Heart right ventricle (tissue), 16 donors: ENCODE data around the gene SH3D21. TPM values are rescaled to one million over a fixed set of nuclear protein-coding genes. Genes with fewer than 3 reads are reported as not detected.
A peak's percentile ranks its signal among the peaks of the same experiment; 100 is the strongest.

Experiments used
- ATAC-seq, 8 donors: fragments of 200-7000 bp; cut with Tn5 transposase; one replicate each; pipeline ENCODE4 v1.9.1; 2020; ENCODE audit warnings: mild to moderate bottlenecking in 8 of 8, moderate library complexity in 8 of 8, moderate number of reproducible peaks in 1 of 8
- DNase-seq, 2 donors: peaks; one replicate each; pipeline ENCODE4 v3.0.0-alpha.2; 2020
- H3K27ac ChIP-seq, 10 donors: fragments of 200-600 bp; sonication (generic) in 2 of 10; one replicate each; pipeline versions ENCODE4 v1.5.0 to v1.8.0; 2020 to 2022; ENCODE audit warnings: mild to moderate bottlenecking in 3 of 10
- H3K27me3 ChIP-seq, 7 donors: fragments of 200-600 bp; one replicate each; pipeline ENCODE4 v1.8.0; 2021 to 2022; ENCODE audit warnings: mild to moderate bottlenecking in 2 of 7
- H3K36me3 ChIP-seq, 9 donors: fragments of 200-600 bp; sonication (generic) in 1 of 9; one replicate each; pipeline versions ENCODE4 v1.5.0 to v1.8.0; 2020 to 2022; ENCODE audit warnings: mild to moderate bottlenecking in 2 of 9
- H3K4me1 ChIP-seq, 9 donors: fragments of 200-600 bp; sonication (generic) in 1 of 9; one replicate each; pipeline versions ENCODE4 v1.5.0 to v1.8.0; 2020 to 2022; ENCODE audit warnings: mild to moderate bottlenecking in 4 of 9
- H3K4me3 ChIP-seq, 10 donors: fragments of 200-600 bp; sonication (generic) in 2 of 10; one replicate each; pipeline versions ENCODE4 v1.5.0 to v1.8.0; 2020 to 2022; ENCODE audit warnings: mild to moderate bottlenecking in 7 of 10, moderate library complexity in 2 of 10
- H3K9me3 ChIP-seq, 11 donors: fragments of 200-600 bp in 10 of 11; sonication (generic) in 2 of 11; one replicate each; pipeline versions ENCODE4 v1.5.0 to v1.8.0; 2013 to 2022; ENCODE audit warnings: mild to moderate bottlenecking in 2 of 11, control low read depth in 1 of 11, moderate library complexity in 1 of 11
- CTCF ChIP-seq, 9 donors: fragments of 200-600 bp; sonication (generic) in 2 of 9; IDR thresholded peaks; one replicate each; pipeline versions ENCODE4 v1.5.0 to v1.8.0; 2021 to 2022; ENCODE audit warnings: antibody characterized with exemption in 9 of 9, mild to moderate bottlenecking in 5 of 9, moderate library complexity in 1 of 9
- WGBS, 2 donors: extraction: QIAGEN DNeasy Blood & Tissue Kit; methylation state at CpG; one replicate each; pipeline ENCODE4 v1.1.7; 2013; ENCODE audit warnings: inconsistent platforms in 1 of 2; 5-methylcytosine and 5-hydroxymethylcytosine counted together
- intact Hi-C, 10 donors: fragments of 100-400 bp; cut with DNase I; formaldehyde crosslinking; loops; one replicate each; pipeline versions ENCODE4 v1.11.1 to v1.14.2; 2022
- polyA plus RNA-seq, 2 donors: library from polyadenylated mRNA; stranded (reverse); fragments of 200-250 nt; gene quantifications; one replicate each; pipeline ENCODE4 v1.2.3, GENCODE V29; 2013
- total RNA-seq, 10 donors: library from RNA; stranded (reverse); fragmentation: NEBNext Ultra II Directional in 3 of 10; extraction: Animal tissue kit (Norgen Biotek cat#: 25700) in 3 of 10; gene quantifications; one replicate each; pipeline versions ENCODE4 v1.2.1 to v1.2.4, GENCODE V29; 2021 to 2023
- donor health status: Arrhythmogenic right ventricular cardiomyopathy.
- donor health status: ischemic (EF 13 %, LVEDD 7.1; RV severe dilation, severe dysfunction).
- donor health status: healthy with polysubstance abuse.
- donor health status: DM: no; HTN: yes; CAD: no.
- donor health status: DM: no; HTN: no; CAD: no.
- donor health status: ischemic (EF 25% LVEDD 6.9; RV normal size, moderate dysfunction).
- donor health status: ischemic (EF 25% LVEDD 5.7; RV mildly dilated, moderate dysfunction).
- donor health status: healthy.
- donor health status: DM: yes; HTN: yes; CAD: no.
- donor health status: Ischemic cardiomyopathy.
- donor health status: ischemic (EF 35%, LVEDD 5.7; RV mildly dilated, moderate dysfunction).
- donor health status: nonischemic (EF 11% LVEDD 7.7; RV severe dilation, severe dysfunction).
- donor health status: DM: yes; HTN: yes; CAD: no.
- donor health status: PGD.
- donor health status: ischemic (EF 29% LVEDD 5.4; RV normal size, mild dysfunction).
- donor health status: nonischemic (EF 23%, LVEDD 6.1; RV moderate dilation, normal function).

Gene SH3D21
- total and polyA plus RNA-seq, 12 donors, result 0.58 to 4.8 (median 1.7) TPM

DNA sequence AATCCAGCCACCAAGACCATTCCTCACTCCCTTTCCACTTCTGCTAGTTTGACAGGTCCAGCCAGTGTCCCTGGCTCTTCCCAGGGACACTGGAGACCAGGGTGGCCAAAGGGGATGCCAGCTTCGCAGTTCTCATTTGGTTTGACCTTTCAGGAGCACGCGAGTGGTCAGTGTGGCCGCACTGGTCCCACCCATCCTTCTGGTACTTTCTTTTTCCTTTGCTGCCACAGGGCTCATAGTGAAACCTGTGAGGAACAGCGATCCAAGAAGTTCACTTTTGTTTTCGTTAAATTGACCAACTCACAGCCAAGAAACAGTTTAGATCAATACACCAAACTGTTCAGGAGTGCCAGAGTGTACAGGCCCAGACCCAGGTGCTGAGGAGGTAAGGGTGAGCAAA is 31.7 kb downstream of the SH3D21 start:
- no peak for TF ChIP-seq CTCF (IDR thresholded peaks at IDR 0.05)
- ATAC-seq (no peak), DNase-seq (no peak)
- H3K4me3 ChIP-seq, result no peak overlapping the region
- peaks cover 0 to 37% (median 12%) of the 10 kb centered on the region in 9 donors for H3K36me3 ChIP-seq
- intact Hi-C loops, result no loop called here
- H3K27ac ChIP-seq, result peak overlapping the region in 6 of 10 donors; percentile 39 to 76 (median 69)
- peaks cover 2 to 33% (median 26%) of the 10 kb centered on the region in 9 donors for H3K4me1 ChIP-seq
- no peaks in the 10 kb centered on the region for H3K27me3 ChIP-seq
- WGBS, 2 donors, result 76 to 87% methylated on average over 6 of the region's 6 CpGs
- no peaks in the 10 kb centered on the region for H3K9me3 ChIP-seq

DNA sequence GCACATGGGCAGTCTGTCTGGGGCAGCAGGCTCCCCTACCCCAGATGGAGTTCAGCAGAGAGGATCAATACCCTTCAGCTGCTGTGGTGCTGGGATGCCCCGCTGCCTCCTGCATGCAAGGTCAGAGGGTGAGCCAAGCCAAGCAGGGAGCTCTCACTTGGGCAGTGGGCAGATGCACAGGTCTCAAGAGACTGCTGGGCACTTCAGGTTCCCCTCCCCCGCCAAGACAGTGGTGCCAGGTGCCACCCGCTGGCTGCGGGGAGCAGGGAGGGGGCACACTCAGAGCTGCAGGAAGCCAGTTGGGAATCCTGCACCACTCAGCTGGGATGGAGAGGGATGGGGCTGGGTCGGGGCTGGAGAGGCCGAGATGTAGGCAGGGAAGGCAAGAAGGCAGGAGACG is 33.0 kb downstream of the SH3D21 start:
- DNase-seq, result no peak
- WGBS, 2 donors, result 69 to 73% methylated on average over 7 of the region's 7 CpGs
- no peaks in the 10 kb centered on the region for H3K27me3 ChIP-seq
- H3K27ac ChIP-seq, result peak overlapping the region in 7 of 10 donors; percentile 2 to 76 (median 65)
- no peak overlapping the region for H3K4me3 ChIP-seq
- ATAC-seq, result peak in 5 of 8 donors; percentile 3 to 27 (median 13)
- peaks cover 0 to 51% (median 15%) of the 10 kb centered on the region in 9 donors for H3K36me3 ChIP-seq
- no peak for TF ChIP-seq CTCF (IDR thresholded peaks at IDR 0.05)
- peaks cover 2 to 39% (median 26%) of the 10 kb centered on the region in 9 donors for H3K4me1 ChIP-seq
- no peaks in the 10 kb centered on the region for H3K9me3 ChIP-seq
- intact Hi-C loops, result no loop called here

DNA sequence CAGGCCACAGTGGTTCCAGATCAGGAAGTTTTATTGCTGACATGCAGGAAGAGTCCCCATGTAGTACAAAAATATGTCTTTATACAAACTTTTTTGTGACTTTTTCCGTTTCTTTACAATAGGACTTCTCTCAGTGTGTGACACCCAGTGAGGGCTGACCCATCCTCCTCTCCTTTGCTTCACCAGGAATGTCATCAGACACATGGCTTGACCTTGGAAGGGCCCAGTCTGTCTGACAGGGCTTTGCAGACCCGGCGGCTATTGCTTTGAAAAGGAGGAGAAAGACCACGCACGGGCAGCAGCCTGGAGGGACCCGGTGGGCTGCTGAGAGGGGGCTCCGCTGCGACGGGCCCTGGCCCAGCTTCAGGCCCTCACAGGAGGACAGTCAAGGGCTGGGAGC is 33.4 kb downstream of the SH3D21 start:
- no peaks in the 10 kb centered on the region for H3K9me3 ChIP-seq
- intact Hi-C loops, result loop anchor here in 2 of 10 donors (5.0 kb wide), 1 partner anchor 83 kb away; no protein-coding TSS in a partner anchor
- ATAC-seq (peak in 3 of 8 donors; percentile 11 to 24 (median 13)), DNase-seq (no peak)
- peak overlapping the region in 6 of 10 donors; percentile 31 to 76 (median 69) for H3K27ac ChIP-seq
- H3K36me3 ChIP-seq, result peaks cover 0 to 55% (median 15%) of the 10 kb centered on the region in 9 donors
- 71 to 84% methylated on average over 9 of the region's 9 CpGs for WGBS, 2 donors
- H3K27me3 ChIP-seq, result no peaks in the 10 kb centered on the region
- H3K4me3 ChIP-seq, result no peak overlapping the region
- TF ChIP-seq CTCF (IDR thresholded peaks at IDR 0.05), result no peak
- H3K4me1 ChIP-seq, result peaks cover 2 to 39% (median 26%) of the 10 kb centered on the region in 9 donors

- intact Hi-C loops, result loop anchor here in 9 of 10 donors (1.0 to 5.0 kb wide), 3 partner anchors 79 to 81 kb away; no protein-coding TSS in a partner anchor
- Histone ChIP-seq H3K27ac (no peak overlapping the region), H3K4me1 (peaks cover 2 to 39% (median 26%) of the 10 kb centered on the region in 9 donors), H3K36me3 (peaks cover 0 to 75% (median 30%) of the 10 kb centered on the region in 9 donors), H3K4me3 (no peak overlapping the region), H3K27me3 (no peaks in the 10 kb centered on the region), H3K9me3 (no peaks in the 10 kb centered on the region)
- 85 to 92% methylated on average over 34 of the region's 34 CpGs for WGBS, 2 donors
- ATAC-seq (no peak), DNase-seq (no peak)
- TF ChIP-seq CTCF (IDR thresholded peaks at IDR 0.05), result no peak
Observed at GRCh38 chr1:36341626-36342320, 35.6 kb downstream of the SH3D21 start.
